ENCODE results near the gene MIGA1. TPM values are rescaled to one million over a fixed set of nuclear protein-coding genes. Genes with fewer than 3 reads are reported as not detected.
A peak's percentile ranks its signal among the peaks of the same experiment; 100 is the strongest.
"Not testable (repeated sequence)": the region's sequence is repeated elsewhere in the genome, so short reads cannot be mapped to it uniquely, and the experiment has no call there.

The MIGA1 gene
- total and polyA plus RNA-seq, 2 of the 13 experiments (the other 11 are each of a cell fraction or from before 2014, with no cell fraction given) = 3.8 to 6.6 TPM

DNA sequence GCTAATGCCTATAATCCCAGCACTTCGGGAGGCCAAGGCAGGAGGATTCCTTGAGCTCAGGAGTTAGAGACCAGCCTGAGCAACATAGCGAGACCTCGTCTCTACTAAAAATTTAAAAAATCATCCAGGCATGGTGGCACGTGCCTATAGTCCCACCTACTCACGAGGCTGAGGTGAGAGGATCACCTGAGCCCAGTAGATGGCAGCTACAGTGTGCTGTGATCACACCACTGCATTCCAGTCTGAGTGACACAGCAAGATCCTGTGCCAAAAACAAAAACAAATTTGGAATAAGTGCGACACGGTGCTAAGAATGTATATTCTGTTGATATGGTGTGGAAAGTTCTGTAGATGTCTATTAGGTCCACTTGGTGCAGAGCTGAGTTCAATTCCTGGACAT, 34.9 kb upstream of the MIGA1 start:
- 91% methylated on average over 7 of the region's 7 CpGs for WGBS (ENCODE audit: low lambda C conversion rate)
- intact Hi-C loops (cut with micrococcal nuclease; ENCODE audit: unreplicated experiment) = no loop called here

DNA sequence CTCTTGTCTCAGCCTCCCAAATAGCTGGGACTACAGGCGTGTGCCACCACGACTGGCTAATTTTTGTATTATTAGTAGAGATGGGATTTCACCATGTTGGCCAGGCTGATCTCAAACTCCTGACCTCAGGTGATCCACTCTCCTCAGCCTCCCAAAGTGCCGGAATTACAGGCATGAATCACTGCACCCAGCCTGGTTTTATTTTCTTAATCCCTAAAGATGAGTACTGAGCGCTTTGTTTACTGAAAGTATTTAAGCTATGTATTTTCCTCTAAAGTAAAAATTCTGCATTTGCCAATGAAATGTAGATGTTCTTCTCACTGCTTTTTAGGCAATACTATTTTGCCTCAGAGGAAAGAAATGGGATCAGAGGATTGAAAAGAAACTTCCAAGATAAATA, 30.0 kb upstream of the MIGA1 start:
- POLR2A ChIA-PET; intact Hi-C loops (cut with micrococcal nuclease; ENCODE audit: unreplicated experiment): not testable (repeated sequence)

More for the DNA sequence above, 34.9 kb upstream of the MIGA1 start:
- H3K4me1 ChIP-seq (ENCODE audit: insufficient read depth, low read length) = peaks cover 9% of the 10 kb centered on the region
- no TSS peak for BruUV-seq (replicated peaks)
- peaks cover 47% of the 10 kb centered on the region for H3K79me2 ChIP-seq (ENCODE audit: insufficient read depth, low read length)
- TF ChIP-seq, protein P1, sequence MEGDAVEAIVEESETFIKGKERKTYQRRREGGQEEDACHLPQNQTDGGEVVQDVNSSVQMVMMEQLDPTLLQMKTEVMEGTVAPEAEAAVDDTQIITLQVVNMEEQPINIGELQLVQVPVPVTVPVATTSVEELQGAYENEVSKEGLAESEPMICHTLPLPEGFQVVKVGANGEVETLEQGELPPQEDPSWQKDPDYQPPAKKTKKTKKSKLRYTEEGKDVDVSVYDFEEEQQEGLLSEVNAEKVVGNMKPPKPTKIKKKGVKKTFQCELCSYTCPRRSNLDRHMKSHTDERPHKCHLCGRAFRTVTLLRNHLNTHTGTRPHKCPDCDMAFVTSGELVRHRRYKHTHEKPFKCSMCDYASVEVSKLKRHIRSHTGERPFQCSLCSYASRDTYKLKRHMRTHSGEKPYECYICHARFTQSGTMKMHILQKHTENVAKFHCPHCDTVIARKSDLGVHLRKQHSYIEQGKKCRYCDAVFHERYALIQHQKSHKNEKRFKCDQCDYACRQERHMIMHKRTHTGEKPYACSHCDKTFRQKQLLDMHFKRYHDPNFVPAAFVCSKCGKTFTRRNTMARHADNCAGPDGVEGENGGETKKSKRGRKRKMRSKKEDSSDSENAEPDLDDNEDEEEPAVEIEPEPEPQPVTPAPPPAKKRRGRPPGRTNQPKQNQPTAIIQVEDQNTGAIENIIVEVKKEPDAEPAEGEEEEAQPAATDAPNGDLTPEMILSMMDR (CRISPR knock-in tag; IDR thresholded peaks at IDR 0.05) = peak; percentile 24; the same call in 1 of the 2 replicates
- no peak for TF ChIP-seq MEIS2 (CRISPR knock-in tag; IDR thresholded peaks at IDR 0.05)
- TF ChIP-seq CHD4 (IDR thresholded peaks at IDR 0.05; ENCODE audit: borderline replicate concordance, low read length) = no peak
- TF ChIP-seq, protein P2, sequence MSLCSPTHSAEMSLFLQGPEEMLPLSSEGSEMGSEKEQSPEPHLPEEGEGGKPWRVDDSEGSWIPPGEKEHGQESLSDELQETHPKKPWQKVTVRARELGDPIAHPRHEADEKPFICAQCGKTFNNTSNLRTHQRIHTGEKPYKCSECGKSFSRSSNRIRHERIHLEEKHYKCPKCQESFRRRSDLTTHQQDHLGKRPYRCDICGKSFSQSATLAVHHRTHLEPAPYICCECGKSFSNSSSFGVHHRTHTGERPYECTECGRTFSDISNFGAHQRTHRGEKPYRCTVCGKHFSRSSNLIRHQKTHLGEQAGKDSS (CRISPR knock-in tag; IDR thresholded peaks at IDR 0.05; ENCODE audit: borderline replicate concordance, low read depth) = no peak
- TF ChIP-seq STAG1 (CRISPR knock-in tag; IDR thresholded peaks at IDR 0.05) = peak; percentile 18; the same call in 1 of the 2 replicates
- no peak overlapping the region for H3K4me2 ChIP-seq (ENCODE audit: low read depth, low read length)
- DNase-seq (ENCODE audit: low spot score) (no peak), FAIRE-seq (no peak), ATAC-seq (peak; percentile 58; the same call in 1 of the 3 replicates)
- ChIA-PET POLR2A (no interaction called here), CTCF (ENCODE audit: low intra/inter-chr PET ratio, low total read pairs) (no interaction called here)
- H2AFZ ChIP-seq (ENCODE audit: low read length) = no peak overlapping the region
- no peaks in the 10 kb centered on the region for H3K9me3 ChIP-seq (ENCODE audit: low read length)
- in situ Hi-C loops (cut with HindIII; ENCODE audit: extremely low pct_ligation_motif_present, low pct_unique_long_range_greater_than_20kb) = no loop called here
- H3K36me3 ChIP-seq (replicated peaks in 1 of 2; ENCODE audit: control insufficient read depth in 1 of 2, insufficient read depth in 2 of 2, low read length in 2 of 2) = peaks cover 3 to 11% of the 10 kb centered on the region in 2 experiments; a peak in 3 of 5 replicates
- no peak overlapping the region for H3K9ac ChIP-seq (ENCODE audit: insufficient read depth, low read depth, low read length)
- H3K4me3 ChIP-seq (replicated peaks in 1 of 3; ENCODE audit: insufficient read depth in 1 of 3, low read depth in 2 of 3, low read length in 3 of 3) = no peak overlapping the region
- H3K27ac ChIP-seq (ENCODE audit: extremely low read length, insufficient read depth, low read length) = no peak overlapping the region
- H4K20me1 ChIP-seq (ENCODE audit: insufficient read depth, low read length) = no peaks in the 10 kb centered on the region; the same call in 1 of the 2 replicates
- no peaks in the 10 kb centered on the region for H3K27me3 ChIP-seq (ENCODE audit: control insufficient read depth in 1 of 2, insufficient read depth in 2 of 2, low read length in 2 of 2)

More for the DNA sequence above, 30.0 kb upstream of the MIGA1 start:
- DNase-seq (ENCODE audit: low spot score); H3K36me3 ChIP-seq (replicated peaks in 1 of 2; ENCODE audit: control insufficient read depth in 1 of 2, insufficient read depth in 2 of 2, low read length in 2 of 2); BruUV-seq (replicated peaks); in situ Hi-C loops (cut with HindIII; ENCODE audit: extremely low pct_ligation_motif_present, low pct_unique_long_range_greater_than_20kb); H4K20me1 ChIP-seq (ENCODE audit: insufficient read depth, low read length); CTCF ChIA-PET (ENCODE audit: low intra/inter-chr PET ratio, low total read pairs); H3K9ac ChIP-seq (ENCODE audit: insufficient read depth, low read depth, low read length); H3K27me3 ChIP-seq (ENCODE audit: control insufficient read depth in 1 of 2, insufficient read depth in 2 of 2, low read length in 2 of 2); H3K27ac ChIP-seq (ENCODE audit: extremely low read length, insufficient read depth, low read length); H3K9me3 ChIP-seq (ENCODE audit: low read length); ATAC-seq; FAIRE-seq; H3K4me1 ChIP-seq (ENCODE audit: insufficient read depth, low read length); H2AFZ ChIP-seq (ENCODE audit: low read length); H3K4me2 ChIP-seq (ENCODE audit: low read depth, low read length); H3K4me3 ChIP-seq (replicated peaks in 1 of 3; ENCODE audit: insufficient read depth in 1 of 3, low read depth in 2 of 3, low read length in 3 of 3): not testable (repeated sequence)
- H3K79me2 ChIP-seq (ENCODE audit: insufficient read depth, low read length) = peaks cover 68% of the 10 kb centered on the region
- WGBS (ENCODE audit: low lambda C conversion rate) = 98% methylated on average over 4 of the region's 4 CpGs

Measured in HepG2 (cell line).